Cardiac muscle cell (in vitro differentiated cells and primary cell): ENCODE data around the gene BMPER. TPM values are rescaled to one million over a fixed set of nuclear protein-coding genes. Genes with fewer than 3 reads are reported as not detected.

Source experiments
- DNase-seq, 2 donors: peaks; one replicate each; pipeline versions ENCODE4 v3.0.0 to v3.0.0-alpha.2; 2010 to 2017; ENCODE audit warnings: low read depth in 1 of 2, low spot score in 1 of 2
- H3K27ac ChIP-seq: fragments of 200-600 bp; sonication (generic); 2 replicates; pipeline ENCODE4 v1.5.1; 2016
- H3K27me3 ChIP-seq: fragments of 200-600 bp; sonication (generic); 2 replicates; pipeline ENCODE4 v1.6.0; 2016; ENCODE audit warnings: control low read depth
- H3K36me3 ChIP-seq: fragments of 200-600 bp; sonication (generic); 2 replicates; pipeline ENCODE4 v1.5.1; 2016; ENCODE audit warnings: control low read depth
- H3K4me1 ChIP-seq: fragments of 200-600 bp; sonication (generic); 2 replicates; pipeline ENCODE4 v1.8.1; 2017; ENCODE audit warnings: low read depth, mild to moderate bottlenecking, mixed run types
- H3K4me3 ChIP-seq: fragments of 200-600 bp; sonication (generic); 2 replicates; pipeline ENCODE4 v1.5.1; 2016; ENCODE audit warnings: mild to moderate bottlenecking
- H3K9me3 ChIP-seq: fragments of 200-600 bp; sonication (generic); 2 replicates; pipeline ENCODE4 v1.5.1; 2017; ENCODE audit warnings: low read depth, mild to moderate bottlenecking, control low read depth
- polyA plus RNA-seq: library from polyadenylated mRNA; unstranded; fragments of >200 nt; fragmentation: Nextera tagmentation; extraction: Ambion mirVana; gene quantifications from 2 replicates; pipeline ENCODE4 v1.2.1, GENCODE V29; 2016
- total RNA-seq: library from RNA; depleted of rRNA; stranded (reverse); fragments of >200 nt; gene quantifications from 2 replicates; pipeline ENCODE4 v1.2.3, GENCODE V29; 2016
- TF ChIP-seq, protein P1 (sequence below): IDR thresholded peaks from 2 replicates; pipeline ENCODE4 v1.5.1; 2012; ENCODE audit warnings: low read depth, mild to moderate bottlenecking, low read length

The BMPER gene
- total and polyA plus RNA-seq, 2 experiments from 2014 or later: 53.6 to 138 TPM

DNA sequence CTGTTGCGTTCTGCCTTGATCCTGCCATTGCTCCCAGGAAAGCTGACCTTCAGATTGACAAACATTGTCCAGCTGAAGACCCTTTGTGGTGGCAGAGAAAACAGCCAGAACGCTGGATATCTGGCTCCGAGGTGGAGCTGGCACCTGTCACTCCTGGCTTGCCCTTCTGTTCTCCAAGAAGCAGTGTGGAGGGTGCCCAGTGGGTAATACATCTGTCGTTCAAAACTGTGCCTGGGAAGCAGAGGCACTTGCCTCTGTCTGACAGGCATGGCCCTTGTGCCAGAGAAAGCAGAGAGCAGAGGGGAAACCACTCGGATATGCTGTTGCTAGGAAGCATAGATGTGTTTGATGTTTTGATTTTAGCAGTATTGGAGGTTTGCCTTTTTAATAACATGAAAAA lies 231.4 kb downstream of the BMPER start:
- Histone ChIP-seq H3K4me3 (no peak overlapping the region), H3K36me3 (no peaks in the 10 kb centered on the region), H3K9me3 (no peaks in the 10 kb centered on the region), H3K27me3 (no peaks in the 10 kb centered on the region), H3K27ac (peak overlapping the region; percentile 2), H3K4me1 (peaks cover 15% of the 10 kb centered on the region)
- TF ChIP-seq, protein P1, sequence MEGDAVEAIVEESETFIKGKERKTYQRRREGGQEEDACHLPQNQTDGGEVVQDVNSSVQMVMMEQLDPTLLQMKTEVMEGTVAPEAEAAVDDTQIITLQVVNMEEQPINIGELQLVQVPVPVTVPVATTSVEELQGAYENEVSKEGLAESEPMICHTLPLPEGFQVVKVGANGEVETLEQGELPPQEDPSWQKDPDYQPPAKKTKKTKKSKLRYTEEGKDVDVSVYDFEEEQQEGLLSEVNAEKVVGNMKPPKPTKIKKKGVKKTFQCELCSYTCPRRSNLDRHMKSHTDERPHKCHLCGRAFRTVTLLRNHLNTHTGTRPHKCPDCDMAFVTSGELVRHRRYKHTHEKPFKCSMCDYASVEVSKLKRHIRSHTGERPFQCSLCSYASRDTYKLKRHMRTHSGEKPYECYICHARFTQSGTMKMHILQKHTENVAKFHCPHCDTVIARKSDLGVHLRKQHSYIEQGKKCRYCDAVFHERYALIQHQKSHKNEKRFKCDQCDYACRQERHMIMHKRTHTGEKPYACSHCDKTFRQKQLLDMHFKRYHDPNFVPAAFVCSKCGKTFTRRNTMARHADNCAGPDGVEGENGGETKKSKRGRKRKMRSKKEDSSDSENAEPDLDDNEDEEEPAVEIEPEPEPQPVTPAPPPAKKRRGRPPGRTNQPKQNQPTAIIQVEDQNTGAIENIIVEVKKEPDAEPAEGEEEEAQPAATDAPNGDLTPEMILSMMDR: no peak
- no peak for DNase-seq

DNA sequence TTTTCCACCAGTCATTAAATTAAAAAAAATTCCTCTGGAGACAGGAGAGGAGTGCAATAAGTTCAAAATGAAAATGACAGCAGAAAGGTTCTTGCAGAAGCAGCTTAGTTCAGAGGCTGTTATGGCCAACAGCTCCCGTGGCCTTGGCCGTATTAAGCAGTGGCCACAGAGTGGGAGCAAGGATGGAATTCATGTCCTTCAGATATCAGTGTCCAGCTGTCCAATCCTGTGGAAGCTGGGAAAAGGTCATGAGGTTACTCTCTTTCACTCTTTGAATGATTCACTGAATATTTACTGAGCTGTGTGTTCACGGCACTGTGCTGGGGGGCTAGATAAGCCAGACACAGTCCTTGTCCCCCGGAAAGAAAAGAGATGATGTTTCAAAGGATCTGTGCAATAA lies 231.8 kb downstream of the BMPER start:
- H3K36me3 ChIP-seq: no peaks in the 10 kb centered on the region
- H3K4me3 ChIP-seq: no peak overlapping the region
- DNase-seq: peak in 1 of 2 donors; percentile 42
- peaks cover 15% of the 10 kb centered on the region for H3K4me1 ChIP-seq
- no peaks in the 10 kb centered on the region for H3K27me3 ChIP-seq
- no peaks in the 10 kb centered on the region for H3K9me3 ChIP-seq
- TF ChIP-seq, protein P1: no peak
- peak overlapping the region; percentile 2 for H3K27ac ChIP-seq

- no peaks in the 10 kb centered on the region for H3K27me3 ChIP-seq
- no peaks in the 10 kb centered on the region for H3K36me3 ChIP-seq
- TF ChIP-seq, protein P1: no peak
- no peak for DNase-seq
- no peaks in the 10 kb centered on the region for H3K9me3 ChIP-seq
- no peak overlapping the region for H3K4me3 ChIP-seq
- peaks cover 15% of the 10 kb centered on the region for H3K4me1 ChIP-seq
- peak overlapping the region; percentile 3 for H3K27ac ChIP-seq
These were observed 233.1 kb downstream of the BMPER start for GRCh38 chr7:34138483-34138882.

DNA sequence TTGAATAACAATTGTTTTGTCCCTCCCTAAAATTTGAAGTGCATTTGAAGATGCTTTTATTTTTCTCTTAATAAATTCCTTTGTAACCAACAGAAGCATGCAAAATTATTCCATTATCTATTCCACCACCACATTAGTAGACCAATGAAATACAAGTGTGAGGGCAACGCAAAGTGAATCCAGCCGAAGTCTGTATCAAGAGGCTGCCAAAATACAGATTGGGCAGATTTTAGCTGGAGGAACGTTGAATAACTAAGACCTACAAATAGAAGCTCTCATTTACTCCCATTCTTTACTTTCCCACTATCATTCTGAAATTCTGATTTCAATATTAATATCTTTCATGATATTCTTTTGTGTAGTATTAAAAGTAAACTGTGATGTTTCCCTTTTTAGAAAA lies 233.7 kb downstream of the BMPER start:
- no peak overlapping the region for H3K4me3 ChIP-seq
- H3K27ac ChIP-seq: peak overlapping the region; percentile 3
- no peaks in the 10 kb centered on the region for H3K9me3 ChIP-seq
- no peaks in the 10 kb centered on the region for H3K36me3 ChIP-seq
- H3K27me3 ChIP-seq: no peaks in the 10 kb centered on the region
- peaks cover 15% of the 10 kb centered on the region for H3K4me1 ChIP-seq
- TF ChIP-seq, protein P1: no peak
- no peak for DNase-seq

DNA sequence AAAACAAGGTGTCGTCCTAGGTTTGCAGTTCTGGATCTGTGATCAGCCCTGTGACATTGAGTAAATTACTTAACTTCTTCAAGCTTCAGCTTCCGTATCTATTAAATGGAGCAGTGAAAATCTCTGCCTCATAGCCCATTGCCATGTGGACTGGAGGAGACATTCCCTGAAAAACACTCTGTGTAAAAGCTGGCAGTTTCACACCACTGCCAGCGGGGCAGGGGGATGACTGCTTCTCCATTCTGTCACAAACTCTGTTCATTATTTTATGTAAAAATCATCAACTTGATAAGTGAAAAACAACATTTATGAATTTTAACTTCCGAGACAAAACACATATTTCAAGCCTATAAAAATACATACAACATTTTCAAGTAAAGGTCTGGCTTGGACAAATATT lies 234.7 kb downstream of the BMPER start:
- H3K36me3 ChIP-seq: no peaks in the 10 kb centered on the region
- no peaks in the 10 kb centered on the region for H3K9me3 ChIP-seq
- H3K4me3 ChIP-seq: no peak overlapping the region
- peaks cover 16% of the 10 kb centered on the region for H3K4me1 ChIP-seq
- peak overlapping the region; percentile 30 for H3K27ac ChIP-seq
- no peak for DNase-seq
- TF ChIP-seq, protein P1: no peak
- no peaks in the 10 kb centered on the region for H3K27me3 ChIP-seq

- Histone ChIP-seq H3K36me3 (peaks cover 5% of the 10 kb centered on the region), H3K9me3 (no peaks in the 10 kb centered on the region), H3K4me1 (peaks cover 18% of the 10 kb centered on the region), H3K27ac (peak overlapping the region; percentile 58), H3K4me3 (no peak overlapping the region), H3K27me3 (no peaks in the 10 kb centered on the region)
- TF ChIP-seq, protein P1: no peak
- DNase-seq: peak in 1 of 2 donors; percentile 75
These were observed 238.1 kb downstream of the BMPER start for GRCh38 chr7:34143402-34143801.
